Activated CD8-positive, alpha-beta memory T cell treated with anti-CD3 and anti-CD28 coated beads, Interleukin-2, amount 50 U/mL, for 1 hour (primary cell): Measurements from ENCODE around the gene CLIP1.
"Not testable (repeated sequence)": the region's sequence is repeated elsewhere in the genome, so short reads cannot be mapped to it uniquely, and the experiment has no call there.

Experiments used
- DNase-seq: peaks from one replicate; pipeline ENCODE4 v3.0.0-alpha.2; 2020; ENCODE audit errors: extremely low read depth

The CLIP1 gene

GRCh38 chr12:122435186-122435585, 12.7 kb upstream of the CLIP1 start:
- DNase-seq = no peak

- DNase-seq = not testable (repeated sequence)
Observed at GRCh38 chr12:122429043-122429442, 6.6 kb upstream of the CLIP1 start.

- DNase-seq = no peak
Observed at GRCh38 chr12:122427403-122427802, 4.9 kb upstream of the CLIP1 start.

GRCh38 chr12:122423258-122424165, 1.0 kb upstream of the CLIP1 start:
- no peak for DNase-seq

- no peak for DNase-seq
Observed at GRCh38 chr12:122422730-122423257, 325 bp upstream of the CLIP1 start.

- DNase-seq = no peak
Observed at GRCh38 chr12:122421187-122421820, 1.2 kb downstream of the CLIP1 start.

GRCh38 chr12:122420471-122421162, 1.9 kb downstream of the CLIP1 start:
- no peak for DNase-seq

GRCh38 chr12:122419094-122419493, 3.4 kb downstream of the CLIP1 start:
- not testable (repeated sequence) for DNase-seq

GRCh38 chr12:122415665-122416064, 6.8 kb downstream of the CLIP1 start:
- not testable (repeated sequence) for DNase-seq

- DNase-seq = no peak
Observed at GRCh38 chr12:122413516-122414404, 8.7 kb downstream of the CLIP1 start.

GRCh38 chr12:122412851-122413433, 9.5 kb downstream of the CLIP1 start:
- DNase-seq = no peak

GRCh38 chr12:122411537-122411936, 10.9 kb downstream of the CLIP1 start:
- DNase-seq = no peak

GRCh38 chr12:122407208-122407607, 15.3 kb downstream of the CLIP1 start:
- no peak for DNase-seq

GRCh38 chr12:122406701-122407164, 15.7 kb downstream of the CLIP1 start:
- no peak for DNase-seq

- no peak for DNase-seq
Observed at GRCh38 chr12:122403831-122404230, 18.6 kb downstream of the CLIP1 start.

- DNase-seq = no peak
Observed at GRCh38 chr12:122403115-122403770, 19.2 kb downstream of the CLIP1 start.

- DNase-seq = no peak
Observed at GRCh38 chr12:122402264-122402663, 20.2 kb downstream of the CLIP1 start.

- DNase-seq = no peak
Observed at GRCh38 chr12:122399592-122400373, 22.7 kb downstream of the CLIP1 start.

GRCh38 chr12:122399254-122399591, 23.2 kb downstream of the CLIP1 start:
- no peak for DNase-seq
